ENCODE measurements around the gene MRTFA. TPM values are rescaled to one million over a fixed set of nuclear protein-coding genes. Genes with fewer than 3 reads are reported as not detected.

The MRTFA gene
- total RNA-seq, 1 donor: 34.0 TPM

GRCh38 chr22:40552070-40552469 lies 84.4 kb downstream of the MRTFA start:
- H3K4me3 ChIP-seq (ENCODE audit: insufficient read depth, low read length): no peak overlapping the region
- no peak for DNase-seq (ENCODE audit: insufficient read length, low spot score, missing footprints)
- peaks cover 16% of the 10 kb centered on the region for H3K36me3 ChIP-seq (ENCODE audit: insufficient read depth, low read length)
- TF ChIP-seq CTCF (IDR thresholded peaks at IDR 0.05; ENCODE audit: extremely low read depth, low read depth, low read length): no peak
- H3K79me2 ChIP-seq (ENCODE audit: insufficient read depth, low read length): peaks cover 47% of the 10 kb centered on the region
- H3K27ac ChIP-seq (ENCODE audit: low read depth, low read length): no peak overlapping the region
- no peak overlapping the region for H2AFZ ChIP-seq (ENCODE audit: low read length)
- H3K9me3 ChIP-seq (ENCODE audit: low read depth, low read length): no peaks in the 10 kb centered on the region
- H3K4me1 ChIP-seq (ENCODE audit: insufficient read depth, low read length): no peaks in the 10 kb centered on the region
- H3K27me3 ChIP-seq (ENCODE audit: insufficient read depth, low read length): no peaks in the 10 kb centered on the region
- peaks cover 8% of the 10 kb centered on the region for H4K20me1 ChIP-seq (ENCODE audit: insufficient read depth, low read length)
- H3K4me2 ChIP-seq (ENCODE audit: insufficient read depth, low read length): no peak overlapping the region

- Histone ChIP-seq H3K4me1 (ENCODE audit: insufficient read depth, low read length) (peaks cover 7% of the 10 kb centered on the region), H3K4me2 (ENCODE audit: insufficient read depth, low read length) (no peak overlapping the region), H2AFZ (ENCODE audit: low read length) (no peak overlapping the region), H3K9me3 (ENCODE audit: low read depth, low read length) (no peaks in the 10 kb centered on the region), H3K36me3 (ENCODE audit: insufficient read depth, low read length) (peaks cover 17% of the 10 kb centered on the region), H3K79me2 (ENCODE audit: insufficient read depth, low read length) (peaks cover 42% of the 10 kb centered on the region), H3K4me3 (ENCODE audit: insufficient read depth, low read length) (no peak overlapping the region), H3K27ac (ENCODE audit: low read depth, low read length) (peak overlapping the region; percentile 61), H3K27me3 (ENCODE audit: insufficient read depth, low read length) (no peaks in the 10 kb centered on the region), H4K20me1 (ENCODE audit: insufficient read depth, low read length) (peaks cover 8% of the 10 kb centered on the region)
- no peak for TF ChIP-seq CTCF (IDR thresholded peaks at IDR 0.05; ENCODE audit: extremely low read depth, low read depth, low read length)
- no peak for DNase-seq (ENCODE audit: insufficient read length, low spot score, missing footprints)
Measured at GRCh38 chr22:40547729-40548143, 88.8 kb downstream of the MRTFA start.

GRCh38 chr22:40544758-40545157 lies 91.8 kb downstream of the MRTFA start:
- peaks cover 47% of the 10 kb centered on the region for H3K79me2 ChIP-seq (ENCODE audit: insufficient read depth, low read length)
- H3K27me3 ChIP-seq (ENCODE audit: insufficient read depth, low read length): no peaks in the 10 kb centered on the region
- no peaks in the 10 kb centered on the region for H3K9me3 ChIP-seq (ENCODE audit: low read depth, low read length)
- no peak overlapping the region for H3K4me2 ChIP-seq (ENCODE audit: insufficient read depth, low read length)
- no peak overlapping the region for H3K27ac ChIP-seq (ENCODE audit: low read depth, low read length)
- H3K4me3 ChIP-seq (ENCODE audit: insufficient read depth, low read length): no peak overlapping the region
- peaks cover 3% of the 10 kb centered on the region for H3K36me3 ChIP-seq (ENCODE audit: insufficient read depth, low read length)
- H4K20me1 ChIP-seq (ENCODE audit: insufficient read depth, low read length): no peaks in the 10 kb centered on the region
- no peak for DNase-seq (ENCODE audit: insufficient read length, low spot score, missing footprints)
- no peak overlapping the region for H2AFZ ChIP-seq (ENCODE audit: low read length)
- peaks cover 8% of the 10 kb centered on the region for H3K4me1 ChIP-seq (ENCODE audit: insufficient read depth, low read length)
- no peak for TF ChIP-seq CTCF (IDR thresholded peaks at IDR 0.05; ENCODE audit: extremely low read depth, low read depth, low read length)

- peaks cover 47% of the 10 kb centered on the region for H3K79me2 ChIP-seq (ENCODE audit: insufficient read depth, low read length)
- H2AFZ ChIP-seq (ENCODE audit: low read length): no peak overlapping the region
- H3K36me3 ChIP-seq (ENCODE audit: insufficient read depth, low read length): peaks cover 3% of the 10 kb centered on the region
- H4K20me1 ChIP-seq (ENCODE audit: insufficient read depth, low read length): no peaks in the 10 kb centered on the region
- H3K27me3 ChIP-seq (ENCODE audit: insufficient read depth, low read length): no peaks in the 10 kb centered on the region
- no peaks in the 10 kb centered on the region for H3K9me3 ChIP-seq (ENCODE audit: low read depth, low read length)
- peaks cover 8% of the 10 kb centered on the region for H3K4me1 ChIP-seq (ENCODE audit: insufficient read depth, low read length)
- TF ChIP-seq CTCF (IDR thresholded peaks at IDR 0.05; ENCODE audit: extremely low read depth, low read depth, low read length): no peak
- no peak for DNase-seq (ENCODE audit: insufficient read length, low spot score, missing footprints)
- H3K27ac ChIP-seq (ENCODE audit: low read depth, low read length): peak overlapping the region; percentile 31
- no peak overlapping the region for H3K4me3 ChIP-seq (ENCODE audit: insufficient read depth, low read length)
- no peak overlapping the region for H3K4me2 ChIP-seq (ENCODE audit: insufficient read depth, low read length)
Measured at GRCh38 chr22:40542821-40543540, 93.5 kb downstream of the MRTFA start.

Measured in osteoblast (primary cell).